HG03159 (cell line): ENCODE measurements around the gene DHRSX.
"Not testable (repeated sequence)": the region's sequence is repeated elsewhere in the genome, so short reads cannot be mapped to it uniquely, and the experiment has no call there.

ENCODE experiments used
- ATAC-seq: cut with Tn5 transposase; IDR thresholded peaks from one replicate; pipeline ENCODE4 v1.9.1; 2021; ENCODE audit warnings: mild to moderate bottlenecking, moderate library complexity; ENCODE audit not compliant: unreplicated experiment

Gene DHRSX

GRCh38 chrX:2500091-2500802 lies 529 bp downstream of the DHRSX start:
- ATAC-seq = peak; percentile 44

- no peak for ATAC-seq
Observed at GRCh38 chrX:2499507-2499906, 1.3 kb downstream of the DHRSX start.

GRCh38 chrX:2498781-2499302 lies 1.9 kb downstream of the DHRSX start:
- no peak for ATAC-seq

- no peak for ATAC-seq
Observed at GRCh38 chrX:2497961-2498780, 2.6 kb downstream of the DHRSX start.

GRCh38 chrX:2495595-2495994 lies 5.2 kb downstream of the DHRSX start:
- ATAC-seq = no peak

DNA sequence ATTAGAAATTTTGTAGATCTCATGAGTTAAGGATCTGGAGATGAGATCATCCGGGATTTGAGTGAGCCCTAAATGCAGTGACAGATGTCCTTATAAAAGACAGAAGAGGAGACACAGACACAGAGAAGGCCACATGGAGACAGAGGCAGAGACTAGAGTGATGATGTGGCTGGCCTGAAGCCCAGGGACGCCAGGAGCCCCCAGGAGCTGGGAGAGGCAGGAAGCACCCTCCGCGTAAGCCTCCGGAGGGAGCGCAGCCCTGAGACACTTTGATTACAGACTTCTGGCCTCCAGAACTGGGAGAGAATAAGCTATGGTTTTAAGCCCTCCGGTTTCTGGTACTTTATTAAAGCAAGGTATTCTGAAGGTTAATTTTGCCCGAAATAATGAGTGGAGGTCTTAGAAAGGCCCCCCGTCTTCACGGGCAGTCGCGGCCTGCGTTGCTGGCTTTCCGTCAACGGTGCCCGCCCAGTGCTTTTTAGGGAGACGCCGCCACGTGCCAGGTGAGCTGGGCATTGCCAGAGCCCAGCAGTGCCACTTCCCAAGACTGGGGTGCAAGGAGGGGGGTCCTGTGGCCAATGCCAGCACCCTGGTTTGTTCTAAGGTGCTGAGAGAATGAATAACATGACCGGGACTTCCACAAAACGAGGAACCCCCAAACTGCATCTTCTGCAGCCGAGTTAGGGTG lies 8.1 kb downstream of the DHRSX start:
- no peak for ATAC-seq

DNA sequence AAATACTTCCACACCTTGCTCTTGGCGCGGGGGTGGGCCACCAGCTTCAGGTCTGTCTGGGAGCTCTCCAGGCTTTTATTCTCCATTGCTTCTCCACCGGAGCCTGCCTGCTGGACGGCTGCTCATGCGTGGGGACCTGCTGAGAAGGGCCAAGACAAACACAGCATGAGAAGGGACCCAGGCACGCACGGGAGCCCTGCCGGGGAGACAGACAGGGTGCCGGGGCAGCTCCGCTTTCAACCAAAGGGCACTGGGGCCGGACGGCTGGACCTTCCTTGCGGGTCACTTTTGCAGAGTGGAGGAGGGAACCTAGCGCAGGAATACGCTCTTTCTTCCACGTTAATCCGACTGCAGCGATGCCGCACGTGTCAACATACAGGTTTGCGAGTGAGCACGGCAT lies 10.1 kb downstream of the DHRSX start:
- ATAC-seq = no peak

- no peak for ATAC-seq
Observed at GRCh38 chrX:2489446-2490445, 11.0 kb downstream of the DHRSX start.

- ATAC-seq = no peak
Observed at GRCh38 chrX:2488621-2489285, 12.0 kb downstream of the DHRSX start.

GRCh38 chrX:2487366-2487765 lies 13.4 kb downstream of the DHRSX start:
- ATAC-seq = no peak

- ATAC-seq = no peak
Observed at GRCh38 chrX:2486476-2487133, 14.2 kb downstream of the DHRSX start.

DNA sequence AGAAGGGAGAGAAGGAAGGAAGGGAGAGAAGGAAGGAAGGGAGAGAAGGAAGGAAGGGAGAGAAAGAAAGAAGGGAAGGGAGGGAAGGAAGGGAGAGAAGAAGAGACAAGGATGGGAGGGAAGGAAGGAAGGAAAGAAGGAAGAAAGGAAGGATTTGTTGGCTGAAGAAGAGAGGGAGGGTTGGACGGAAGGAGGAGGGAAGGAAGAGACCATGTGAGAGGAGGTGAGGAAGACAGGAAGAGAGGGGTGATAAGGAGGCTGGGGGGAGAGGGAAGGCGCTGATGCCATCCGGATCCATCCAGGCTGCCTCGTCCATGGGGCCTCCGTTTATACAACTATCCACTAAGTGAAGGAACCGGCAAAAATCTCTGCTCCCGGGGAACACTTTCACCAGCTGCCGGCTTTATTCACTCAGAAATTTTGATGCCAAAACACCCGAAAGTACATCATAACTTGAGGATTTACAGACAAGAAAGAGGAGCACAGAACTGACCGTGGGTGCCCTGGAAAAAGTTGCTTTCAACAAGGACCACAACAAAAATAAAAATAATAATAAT lies 14.9 kb downstream of the DHRSX start:
- ATAC-seq = no peak

- no peak for ATAC-seq
Observed at GRCh38 chrX:2484721-2485648, 15.8 kb downstream of the DHRSX start.

GRCh38 chrX:2484256-2484655 lies 16.5 kb downstream of the DHRSX start:
- no peak for ATAC-seq

- no peak for ATAC-seq
Observed at GRCh38 chrX:2483398-2484060, 17.2 kb downstream of the DHRSX start.

DNA sequence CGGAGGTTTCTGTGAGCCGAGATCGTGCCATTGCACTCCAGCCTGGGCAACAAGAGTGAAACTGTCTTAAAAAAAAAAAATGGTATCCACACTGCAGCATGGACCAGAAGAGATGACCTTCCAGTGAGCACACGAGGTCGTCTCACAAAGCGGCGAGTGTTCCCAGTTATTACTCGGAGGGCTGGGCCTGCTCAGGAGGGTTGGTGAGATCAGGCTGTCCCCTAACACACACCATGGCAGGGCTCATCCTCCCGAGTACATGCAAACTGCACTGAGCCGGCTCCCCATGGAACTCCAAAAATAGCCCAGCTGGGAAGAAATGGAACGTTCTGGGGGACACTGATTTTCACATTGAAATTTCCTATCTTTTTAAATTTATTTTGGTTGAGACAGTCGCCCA lies 19.2 kb downstream of the DHRSX start:
- ATAC-seq = not testable (repeated sequence)

DNA sequence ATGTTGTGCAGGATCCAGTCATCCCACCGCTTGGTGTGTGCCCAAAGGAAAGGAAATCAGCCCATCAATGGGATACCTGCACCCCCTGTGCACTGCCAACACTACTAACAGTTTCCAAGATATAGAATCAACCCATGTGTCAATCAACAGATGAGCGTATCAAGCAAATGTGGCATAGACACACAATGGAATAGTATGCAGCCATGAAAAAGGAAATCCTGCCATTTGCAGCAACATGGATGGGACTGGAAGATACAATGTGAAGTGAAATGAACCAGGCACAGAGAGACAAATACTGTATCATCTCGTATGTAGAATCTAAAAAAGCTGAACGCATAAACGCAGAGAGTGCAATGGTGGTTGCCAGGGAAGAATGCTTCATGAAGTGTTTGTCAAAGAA lies 20.8 kb downstream of the DHRSX start:
- not testable (repeated sequence) for ATAC-seq
